ENCODE measurements around the gene AKR1C1.
"Not testable (repeated sequence)": the region's sequence is repeated elsewhere in the genome, so short reads cannot be mapped to it uniquely, and the experiment has no call there.

AKR1C1 gene

DNA sequence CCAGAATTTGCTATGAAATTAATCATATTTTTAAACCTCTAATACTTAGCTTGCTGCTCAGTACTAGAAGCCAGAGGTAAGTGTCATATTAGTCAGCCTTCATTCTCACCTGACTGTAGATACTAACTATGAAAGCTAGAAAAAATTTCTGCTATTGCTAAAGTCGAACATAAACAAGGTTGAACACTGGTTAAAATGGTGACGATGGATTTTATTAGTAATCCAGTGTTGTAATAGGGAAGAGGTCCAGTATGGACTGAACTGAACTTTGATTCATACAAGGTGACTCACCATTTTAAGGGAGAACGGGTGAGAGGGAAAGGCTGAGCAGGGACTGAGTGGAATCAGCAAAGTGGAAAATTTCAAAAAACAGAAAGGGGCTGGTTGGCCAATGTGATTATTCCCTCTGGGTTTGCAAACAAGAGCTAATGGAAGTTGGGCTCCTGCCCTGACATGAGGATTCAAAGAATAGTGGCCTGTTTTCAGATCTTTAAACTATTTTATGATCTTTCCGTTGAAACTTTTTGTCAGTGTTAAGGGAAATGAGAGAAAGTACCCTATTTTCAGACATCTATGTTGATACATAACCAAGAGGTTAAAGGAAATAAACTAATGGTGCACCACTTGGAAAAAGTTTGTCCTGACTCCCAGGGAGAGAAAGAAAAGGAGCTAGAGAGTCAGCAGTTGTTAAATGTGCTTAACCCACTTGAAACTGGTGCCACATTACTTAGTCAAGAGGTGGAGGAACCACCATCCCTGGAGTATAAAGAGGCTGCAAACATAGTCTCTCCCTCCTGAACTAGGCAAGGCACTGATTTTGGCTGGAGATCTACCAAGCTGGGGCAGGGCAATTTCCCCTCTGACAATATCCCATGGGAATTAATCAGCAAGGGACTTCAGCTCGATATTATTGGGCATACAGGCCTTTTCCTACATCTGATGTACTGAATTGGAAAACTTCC is 15.3 kb upstream of the AKR1C1 start:
- DNase-seq: no peak

DNA sequence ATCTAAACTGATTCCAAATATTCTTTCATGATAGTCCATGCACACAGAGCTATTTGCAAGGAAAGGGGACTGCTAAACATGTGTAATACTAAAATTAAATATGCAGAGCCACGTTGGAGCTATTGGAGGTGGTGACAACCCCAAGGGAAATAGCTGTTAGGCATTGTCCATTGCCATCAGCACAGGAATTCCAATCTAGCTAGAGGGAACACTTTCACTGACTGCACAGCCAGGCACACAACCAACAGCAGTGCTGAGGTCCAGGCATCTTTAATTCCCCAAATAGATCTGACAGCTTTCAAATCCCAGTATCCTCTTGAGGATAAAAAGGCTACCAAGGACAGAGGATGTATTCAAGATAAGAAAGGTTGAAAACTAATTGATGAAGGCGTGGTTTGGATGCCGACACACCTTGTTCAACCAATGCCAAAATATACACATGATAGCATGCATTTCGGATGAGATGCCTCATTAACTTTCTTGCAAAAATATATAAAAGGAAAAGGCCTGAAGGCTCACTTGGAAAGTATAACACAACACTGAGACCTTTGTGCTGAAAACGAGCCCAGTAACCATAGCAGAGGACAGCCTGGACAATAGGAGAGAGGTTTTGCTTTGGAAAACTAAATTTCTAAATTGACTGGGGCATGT is 11.6 kb upstream of the AKR1C1 start:
- not testable (repeated sequence) for DNase-seq

DNA sequence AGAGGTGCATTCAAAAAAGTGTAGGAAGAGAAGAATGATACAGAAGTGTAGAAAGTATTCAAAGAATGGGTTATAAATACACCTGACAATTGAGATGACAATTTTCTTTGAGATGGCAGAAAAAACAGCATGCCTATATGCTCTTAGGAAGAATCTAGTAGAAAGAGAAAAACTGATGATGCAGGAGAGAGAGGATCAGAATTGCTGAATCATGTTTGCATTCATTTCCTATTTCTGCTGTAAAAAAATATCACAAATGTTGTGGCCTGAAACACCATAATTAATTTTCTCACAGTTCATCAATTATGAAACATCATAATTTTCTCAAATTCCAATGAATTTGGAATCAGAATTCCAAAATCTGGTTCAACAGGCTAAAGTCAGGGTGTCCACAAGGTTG is 9.8 kb upstream of the AKR1C1 start:
- DNase-seq: no peak

DNA sequence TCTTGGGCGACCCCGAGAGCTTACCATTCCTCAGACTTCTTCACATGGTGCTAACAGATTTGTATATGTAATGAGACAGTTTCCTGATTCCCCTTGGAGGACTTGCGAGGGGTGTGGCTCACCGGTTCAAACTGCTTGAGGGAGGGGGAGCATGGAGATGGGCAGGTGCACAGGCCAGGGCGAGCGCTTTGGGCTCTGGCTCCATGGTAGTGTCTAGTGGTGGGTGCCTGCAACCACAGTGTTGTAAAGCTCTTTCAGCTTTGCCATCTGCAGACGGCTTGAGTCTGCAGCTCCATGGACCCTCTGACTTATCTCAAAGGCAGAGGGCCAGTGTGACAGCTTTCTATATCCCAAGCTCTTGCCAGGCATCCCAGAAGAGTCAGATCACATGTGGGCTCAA is 7.1 kb upstream of the AKR1C1 start:
- DNase-seq: not testable (repeated sequence)

DNA sequence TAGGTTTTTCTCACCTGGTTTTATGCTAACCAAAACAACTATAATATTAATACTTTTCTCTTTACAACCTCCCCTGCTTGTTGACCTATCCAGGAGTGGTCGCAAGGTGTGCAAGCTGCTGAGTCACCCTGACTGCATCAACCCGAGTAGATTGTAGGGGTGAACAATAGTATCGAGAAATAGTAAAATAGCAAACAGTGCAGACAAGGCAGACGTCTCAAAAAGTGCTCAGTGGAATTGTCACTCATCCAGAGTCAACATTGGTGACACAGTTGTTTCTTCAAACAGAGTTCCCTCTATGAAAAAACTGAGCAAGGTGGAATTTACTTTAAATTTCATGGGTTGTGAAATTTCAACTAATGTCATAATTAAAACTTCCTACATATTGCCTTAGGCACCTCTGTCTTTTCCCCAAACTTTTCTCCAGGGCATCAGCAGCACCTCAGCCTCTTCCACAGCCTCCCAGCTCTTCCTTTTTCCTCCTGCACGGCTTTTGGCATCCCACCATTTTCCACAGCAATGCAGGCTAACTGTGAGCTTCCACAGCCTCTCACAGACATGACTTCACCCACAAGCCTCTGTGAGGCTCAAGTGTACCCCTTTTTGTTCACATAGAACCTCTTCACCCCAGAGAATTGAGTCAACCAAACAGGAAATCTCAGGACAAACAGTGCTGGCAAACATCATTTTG is 6.1 kb upstream of the AKR1C1 start:
- not testable (repeated sequence) for DNase-seq

DNA sequence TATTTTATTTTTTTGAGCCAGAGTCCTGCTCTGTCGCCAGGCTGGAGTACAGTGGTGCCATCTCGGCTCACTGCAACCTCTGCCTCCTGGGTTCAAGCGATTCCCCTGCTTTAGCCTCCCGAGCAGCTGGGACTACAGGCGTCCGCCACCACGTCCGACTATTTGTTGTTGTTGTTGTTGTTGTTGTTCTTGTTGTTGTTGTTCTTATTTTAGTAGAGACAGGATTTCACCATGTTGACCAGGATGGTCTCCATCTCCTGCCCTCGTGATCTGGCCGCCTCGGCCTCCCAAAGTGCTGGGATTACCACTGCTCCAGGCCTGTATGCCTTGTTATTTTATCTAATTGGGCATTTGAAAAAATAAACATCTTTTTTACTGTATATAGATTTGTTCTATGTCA is 1.7 kb upstream of the AKR1C1 start:
- DNase-seq: not testable (repeated sequence)

DNA sequence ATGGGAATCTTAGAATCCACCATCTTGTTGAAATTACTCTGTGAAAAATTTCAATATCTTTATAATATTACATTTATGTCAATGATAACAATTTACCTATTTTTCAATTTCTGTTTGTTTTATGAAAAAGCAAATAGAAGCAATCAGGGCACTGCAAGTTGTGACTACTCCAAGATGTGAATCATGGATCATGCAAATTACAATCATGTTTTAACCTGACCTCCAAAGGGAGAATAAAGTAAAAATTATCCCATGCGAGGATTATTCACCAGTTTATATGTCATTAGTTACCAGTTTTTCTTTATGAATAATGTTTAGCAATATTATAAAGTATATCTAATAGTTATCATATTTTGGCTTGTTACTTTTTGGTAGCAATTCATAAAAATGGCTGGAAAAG is 907 bp upstream of the AKR1C1 start:
- not testable (repeated sequence) for DNase-seq

DNA sequence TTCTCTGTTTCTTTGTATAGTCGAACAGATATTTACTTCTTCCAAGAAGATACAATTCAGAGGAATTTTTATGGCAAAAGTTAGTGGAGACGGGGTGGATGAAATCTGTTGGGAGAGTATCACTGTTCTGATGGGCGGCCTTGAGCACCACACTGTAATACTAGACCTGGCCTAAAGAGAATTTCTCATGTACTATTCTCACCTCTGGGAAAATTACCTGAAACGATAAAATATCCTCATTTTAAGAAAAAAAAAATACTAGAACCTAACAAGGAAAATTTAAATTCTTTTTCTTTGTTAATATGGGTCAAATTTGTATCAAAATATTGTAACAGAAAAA is 570 bp downstream of the AKR1C1 start:
- DNase-seq: not testable (repeated sequence)

DNA sequence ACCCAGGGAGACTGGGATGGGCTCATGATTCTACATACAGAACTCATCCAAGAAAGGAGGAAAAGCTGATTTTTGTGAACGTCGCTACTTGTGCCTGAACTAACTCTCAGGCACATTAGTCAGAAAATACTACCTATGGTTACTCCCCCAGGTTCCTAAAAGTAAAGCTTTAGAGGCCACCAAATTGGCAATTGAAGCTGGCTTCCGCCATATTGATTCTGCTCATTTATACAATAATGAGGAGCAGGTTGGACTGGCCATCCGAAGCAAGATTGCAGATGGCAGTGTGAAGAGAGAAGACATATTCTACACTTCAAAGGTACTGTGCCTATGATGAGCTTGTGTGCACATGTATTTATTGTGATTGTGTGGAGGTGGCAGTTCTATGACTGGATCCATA is 2.5 kb downstream of the AKR1C1 start:
- DNase-seq: not testable (repeated sequence)

DNA sequence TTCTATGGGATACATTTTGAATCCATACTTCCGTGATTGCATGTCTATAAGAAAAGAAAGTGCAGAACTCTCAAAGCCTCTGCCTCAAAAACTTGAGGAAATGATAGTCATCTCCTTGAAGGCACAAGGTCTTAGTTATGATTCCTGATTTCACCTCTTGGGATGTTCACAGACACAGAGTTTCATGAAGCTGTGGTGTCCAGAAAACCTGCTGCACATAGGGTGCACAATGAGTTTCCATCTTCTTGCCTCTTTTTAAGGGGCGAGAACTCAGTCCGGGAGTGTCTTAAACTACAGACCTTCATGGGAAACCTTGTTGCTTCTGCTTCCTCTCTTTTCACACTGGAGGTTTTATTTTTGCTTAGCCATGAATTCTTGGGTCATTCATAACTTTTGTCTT is 4.0 kb downstream of the AKR1C1 start:
- not testable (repeated sequence) for DNase-seq

DNA sequence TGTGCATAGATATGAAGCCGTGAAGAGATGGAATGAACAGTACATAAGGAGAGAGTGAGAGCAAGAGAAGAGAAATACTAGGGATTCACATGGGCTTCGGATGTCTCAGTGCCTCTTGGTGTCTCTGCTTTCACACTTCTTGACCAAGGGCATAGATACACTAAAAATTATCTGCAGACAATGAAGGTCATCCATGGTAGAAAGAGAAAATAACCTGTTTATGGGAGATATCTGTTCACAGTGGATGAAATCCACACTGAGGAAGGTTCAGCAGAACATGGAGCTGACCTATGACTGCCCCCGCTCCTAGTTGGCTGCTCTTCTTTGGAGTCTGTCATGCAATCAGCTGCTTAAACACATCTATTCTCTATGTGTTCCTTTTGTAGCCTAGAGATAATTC is 6.1 kb downstream of the AKR1C1 start:
- DNase-seq: not testable (repeated sequence)

DNA sequence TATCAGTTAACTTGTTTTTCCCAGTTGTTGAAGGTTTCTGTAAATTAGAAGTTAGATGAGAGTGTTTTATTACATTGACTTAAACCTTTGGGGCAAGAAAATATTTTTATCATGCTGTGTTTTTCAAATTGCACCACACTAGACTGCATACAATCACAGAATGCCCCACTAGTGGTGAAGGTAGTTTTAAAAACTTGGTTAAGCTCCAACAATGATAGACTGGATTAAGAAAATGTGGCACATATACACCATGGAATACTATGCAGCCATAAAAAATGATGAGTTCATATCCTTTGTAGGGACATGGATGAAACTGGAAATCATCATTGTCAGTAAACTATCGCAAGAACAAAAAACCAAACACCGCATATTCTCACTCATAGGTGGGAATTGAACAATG is 7.1 kb downstream of the AKR1C1 start:
- not testable (repeated sequence) for DNase-seq

DNA sequence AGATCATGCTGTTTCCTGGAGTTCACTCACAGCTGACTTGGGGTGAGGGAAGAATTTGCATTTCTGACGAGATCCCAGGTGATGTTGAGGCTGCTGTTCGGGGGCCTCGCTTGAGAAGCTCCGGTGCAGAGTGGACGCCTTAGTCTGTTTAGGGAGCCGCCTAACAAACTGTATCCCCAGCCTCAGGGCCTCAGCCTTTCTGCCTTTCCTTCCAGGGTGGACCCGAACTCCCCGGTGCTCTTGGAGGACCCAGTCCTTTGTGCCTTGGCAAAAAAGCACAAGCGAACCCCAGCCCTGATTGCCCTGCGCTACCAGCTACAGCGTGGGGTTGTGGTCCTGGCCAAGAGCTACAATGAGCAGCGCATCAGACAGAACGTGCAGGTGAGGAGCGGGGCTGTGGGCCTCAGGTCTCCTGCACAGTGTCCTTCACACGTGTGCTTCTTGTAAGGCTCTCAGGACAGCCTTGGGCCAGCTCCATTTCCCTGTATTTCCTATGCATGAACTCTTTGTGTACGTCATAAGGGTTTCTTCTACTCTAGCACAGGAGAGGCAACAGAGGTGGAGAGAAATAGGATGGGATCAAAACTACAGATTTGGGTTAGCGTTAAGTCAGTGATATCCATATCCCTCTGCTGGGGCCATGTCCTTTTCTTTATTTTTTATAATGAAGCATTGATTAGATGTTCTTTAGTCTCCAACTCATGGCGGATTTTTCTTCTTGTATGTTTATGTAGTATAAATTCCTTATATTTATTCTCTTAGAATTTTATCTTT is 9.3 kb downstream of the AKR1C1 start:
- not testable (repeated sequence) for DNase-seq

DNA sequence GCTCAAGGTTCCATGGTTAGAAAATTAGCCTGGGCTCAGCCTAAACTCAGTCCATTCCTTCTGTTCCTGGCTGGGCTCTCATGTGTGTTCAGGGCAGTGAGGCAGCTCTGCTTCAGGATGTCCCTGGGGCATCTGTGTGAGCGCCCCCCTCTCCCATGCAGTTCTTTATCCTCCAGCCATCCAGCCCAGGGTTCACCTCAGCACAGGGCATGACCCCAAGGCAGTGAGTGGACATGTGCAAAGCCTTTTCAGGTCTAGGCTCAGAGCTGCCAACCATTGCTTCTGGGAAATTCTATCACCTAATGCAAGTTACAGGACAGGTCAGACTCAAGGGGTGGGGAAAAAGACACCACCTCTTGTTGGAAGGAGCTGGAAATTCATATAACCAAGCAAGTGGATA is 10.1 kb downstream of the AKR1C1 start:
- not testable (repeated sequence) for DNase-seq

DNA sequence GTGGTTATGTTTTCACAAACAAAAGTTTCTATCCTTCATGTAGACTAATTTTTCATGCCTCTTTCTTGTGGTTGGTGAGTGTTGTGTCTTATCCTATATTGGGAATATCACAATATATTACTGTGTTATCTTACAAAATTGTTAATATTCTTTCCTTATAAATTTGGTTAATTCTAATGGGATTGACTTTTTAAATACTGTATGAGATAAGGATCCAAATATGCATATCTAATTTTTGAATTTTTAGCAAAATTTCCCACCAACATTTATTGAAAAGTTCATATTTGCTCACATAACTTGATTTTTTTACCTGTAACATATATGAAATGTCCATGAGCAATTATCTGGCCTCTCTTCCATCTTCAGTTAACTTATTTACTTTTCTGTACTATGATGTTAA is 11.2 kb downstream of the AKR1C1 start:
- DNase-seq: not testable (repeated sequence)

DNA sequence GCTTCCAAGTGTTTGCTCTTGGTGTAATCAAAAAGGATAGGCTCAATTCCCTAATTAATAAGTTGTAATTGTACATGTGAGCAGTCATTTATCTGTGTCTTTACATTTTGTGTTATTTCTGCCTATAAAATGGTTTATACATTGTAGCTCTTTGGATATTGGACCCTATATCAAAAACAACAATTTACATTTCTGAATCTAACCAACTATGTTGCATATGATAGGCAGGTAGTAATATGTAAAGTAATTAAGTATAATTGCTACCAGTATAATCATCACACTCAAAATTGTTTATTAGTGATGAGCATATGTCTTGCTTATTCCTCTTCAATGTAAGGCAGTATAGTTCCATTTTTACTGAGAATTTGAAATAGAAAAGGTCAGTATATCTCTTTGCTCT is 13.8 kb downstream of the AKR1C1 start:
- no peak for DNase-seq

DNA sequence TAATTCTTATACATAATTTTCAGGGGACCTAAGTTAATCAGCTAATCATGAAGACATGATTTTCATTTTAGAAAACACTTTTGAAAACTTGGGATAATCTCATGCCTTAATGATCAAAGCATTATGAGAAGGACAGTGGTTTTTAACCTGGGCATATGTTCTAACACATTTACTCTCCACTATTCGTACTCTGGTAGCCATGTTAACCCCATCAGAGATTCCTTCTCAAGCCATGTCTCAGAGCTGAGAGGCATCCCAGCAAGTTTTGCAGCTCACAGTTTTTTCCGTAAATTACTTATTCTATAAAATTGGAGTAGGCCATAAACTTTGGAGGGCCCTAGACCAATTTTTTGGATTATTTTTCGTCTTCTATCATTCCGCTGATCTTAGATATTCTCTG is 15.7 kb downstream of the AKR1C1 start:
- no peak for DNase-seq

DNA sequence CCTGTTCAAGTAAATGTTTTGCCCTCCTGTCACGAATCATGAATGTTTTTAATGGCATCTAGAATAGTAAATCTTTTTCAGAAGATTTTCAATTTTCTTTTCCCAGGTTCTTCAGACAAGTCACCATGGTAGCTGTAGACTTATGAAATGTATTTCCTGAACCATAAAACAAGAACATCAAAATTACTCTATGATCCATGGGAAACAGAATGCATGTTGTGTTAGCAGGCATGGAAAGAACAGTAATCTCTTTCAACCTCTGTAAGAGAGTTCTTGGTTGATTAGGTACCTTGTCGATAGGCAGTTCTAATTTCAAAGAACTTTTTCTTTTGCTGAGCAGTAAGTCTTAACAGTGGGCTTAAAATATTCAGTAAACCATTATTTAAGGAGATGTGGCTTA is 17.6 kb downstream of the AKR1C1 start:
- no peak for DNase-seq

DNA sequence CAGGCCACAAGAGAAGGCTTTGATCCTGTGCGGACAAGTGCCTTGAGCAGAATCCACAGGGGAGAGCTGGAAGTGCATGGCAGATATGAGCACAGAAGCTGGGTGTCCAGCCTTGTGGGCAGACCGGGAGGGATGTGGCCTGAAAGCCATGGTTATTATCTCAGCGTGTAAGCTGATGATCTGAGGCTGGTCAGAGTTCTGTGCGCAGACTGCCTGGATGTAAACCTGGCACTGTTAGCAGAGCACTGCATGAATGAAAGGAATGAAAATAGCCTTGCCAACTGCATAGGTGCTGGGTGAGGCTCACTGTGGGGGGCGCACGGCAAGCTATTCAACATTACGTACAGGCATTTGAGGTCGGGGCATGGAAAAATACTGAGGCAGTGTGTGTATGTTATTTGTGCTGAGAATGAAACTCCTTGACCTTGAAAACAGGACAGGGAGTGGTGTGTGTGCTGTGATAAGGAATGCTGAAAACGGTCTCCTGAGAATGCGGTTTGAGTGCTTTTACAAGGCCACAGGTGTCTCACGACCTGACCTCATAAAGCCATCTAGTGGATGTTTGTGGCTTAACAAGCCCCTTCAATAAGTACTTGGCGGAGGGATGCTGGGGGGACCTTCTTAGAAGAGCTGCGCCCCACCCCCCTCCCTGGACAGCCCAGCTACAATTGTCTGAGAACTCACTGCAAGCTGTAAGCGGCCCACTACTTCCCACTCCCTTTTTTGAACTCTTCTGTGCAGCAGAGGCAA is 18.7 kb downstream of the AKR1C1 start:
- no peak for DNase-seq

DNA sequence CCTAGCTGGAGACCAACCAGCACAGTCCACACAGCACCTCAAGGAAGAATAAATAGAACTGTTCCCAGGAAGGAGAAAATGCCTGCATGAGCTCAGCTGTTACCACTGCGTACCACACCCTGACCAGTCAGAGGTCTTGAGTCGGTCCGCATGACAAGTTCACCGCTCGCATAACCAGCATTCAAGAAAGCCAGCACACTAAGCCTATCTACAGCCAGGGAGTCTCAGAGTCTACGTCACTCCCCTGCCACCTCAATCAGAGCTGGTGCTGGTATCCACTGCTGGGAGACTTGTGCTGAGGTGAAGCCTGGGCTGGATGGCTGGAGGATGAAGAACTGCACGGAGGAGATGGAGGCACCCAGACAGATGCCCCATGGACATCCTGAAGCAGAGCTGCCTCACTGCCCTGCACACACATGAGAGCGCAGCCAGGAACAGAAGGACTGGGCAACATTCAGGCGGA is 19.6 kb downstream of the AKR1C1 start:
- DNase-seq: no peak

DNA sequence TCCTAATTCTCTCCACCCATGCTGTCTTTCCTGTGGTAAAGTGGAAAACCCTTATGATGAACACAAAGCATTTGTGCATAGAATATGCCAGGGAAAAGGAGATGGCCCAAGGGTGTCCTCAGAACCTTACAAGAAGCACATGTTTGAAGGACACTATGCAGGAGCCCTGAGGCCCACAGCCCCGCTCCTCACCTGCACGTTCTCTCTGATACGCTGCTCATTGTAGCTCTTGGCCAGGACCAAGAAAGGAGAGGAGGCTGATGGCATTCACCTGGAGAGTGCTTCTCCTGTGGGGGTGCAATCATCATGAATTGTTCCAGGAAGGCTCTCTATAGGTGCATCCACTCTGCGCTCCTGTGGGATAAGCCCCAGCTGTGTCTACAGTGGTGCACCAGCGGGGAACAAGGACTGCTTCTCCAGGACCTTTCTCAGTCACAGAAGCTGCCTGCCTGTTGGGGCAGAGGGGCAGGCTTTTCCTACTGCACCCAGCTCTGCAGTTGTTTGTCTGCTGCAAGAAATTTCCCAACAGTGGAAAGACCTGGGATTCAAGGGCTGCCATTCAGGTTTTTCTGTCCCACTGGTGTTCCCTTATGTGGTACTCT is 20.5 kb downstream of the AKR1C1 start:
- DNase-seq: no peak

DNA sequence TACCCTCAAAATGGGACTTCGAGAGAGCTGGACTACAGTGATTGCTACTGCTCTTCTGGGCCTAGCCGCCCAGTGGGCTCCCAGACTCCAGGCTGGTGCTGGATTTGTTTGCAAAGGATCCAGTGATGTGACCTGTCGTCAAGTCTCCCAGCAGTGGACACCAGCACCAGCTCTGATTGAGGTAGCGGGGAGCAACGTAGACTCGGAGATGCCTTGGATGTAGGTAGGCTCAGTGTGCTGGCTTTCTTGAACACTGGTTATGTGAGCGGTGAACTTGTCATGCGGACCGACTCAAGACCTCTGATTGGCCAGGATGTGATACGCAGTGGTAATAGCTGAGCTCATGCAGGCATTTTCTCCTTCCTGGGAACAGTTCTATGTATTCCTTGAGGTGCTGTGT is 21.0 kb downstream of the AKR1C1 start:
- no peak for DNase-seq

Measured in activated CD4-positive, alpha-beta T cell treated with anti-CD3 and anti-CD28 coated beads, Interleukin-2, amount 50 U/mL, for 1 hour (primary cell).